Naive thymus-derived CD4-positive, alpha-beta T cell (primary cell): Measurements from ENCODE around the gene MAFG. TPM values are rescaled to one million over a fixed set of nuclear protein-coding genes. Genes with fewer than 3 reads are reported as not detected.
A peak's percentile ranks its signal among the peaks of the same experiment; 100 is the strongest.

ENCODE experiments used
- ATAC-seq: fragments of 150-1000 bp; cut with Tn5 transposase; 2 replicates; pipeline ENCODE4 v1.10.0; 2021; ENCODE audit warnings: mild to moderate bottlenecking, moderate library complexity
- CTCF ChIA-PET: fragments of 350-600 bp; sonication (Branson Sonifier 250); formaldehyde crosslinking; loops from one replicate; lab custom pipeline; 2021; ENCODE audit warnings: antibody characterized with exemption; lab: Charles Lee
- POLR2A ChIA-PET: fragments of 350-600 bp; sonication (Branson Sonifier 250); formaldehyde crosslinking; loops from one replicate; lab custom pipeline; 2021; ENCODE audit warnings: antibody characterized with exemption, inconsistent platforms; lab: Charles Lee
- DNase-seq, 9 donors: peaks; one replicate each; pipeline versions ENCODE4 v3.0.0 to v3.0.0-alpha.2; 2020 to 2022; ENCODE audit warnings: mixed read lengths in 1 of 9
- H3K27ac ChIP-seq: one replicate; pipeline ENCODE4 v1.7.0; 2013; ENCODE audit warnings: mild to moderate bottlenecking, low read depth, low read length, moderate library complexity
- H3K27me3 ChIP-seq, 2 donors: one replicate each; pipeline ENCODE4 v1.7.0; 2013; ENCODE audit warnings: low read length in 2 of 2, mild to moderate bottlenecking in 2 of 2, moderate library complexity in 2 of 2; ENCODE audit not compliant: control insufficient read depth in 2 of 2, insufficient read depth in 2 of 2
- H3K36me3 ChIP-seq, 3 experiments: 1 replicate in 2 of 3; 2 replicates in 1 of 3; pipeline ENCODE4 v1.7.0; 2013; ENCODE audit warnings: low read length in 3 of 3, mild to moderate bottlenecking in 3 of 3, moderate library complexity in 1 of 3; ENCODE audit not compliant: insufficient read depth in 3 of 3, control insufficient read depth in 2 of 3
- H3K4me1 ChIP-seq, 2 donors: one replicate each; pipeline ENCODE4 v1.7.0; 2013; ENCODE audit warnings: low read length in 2 of 2, mild to moderate bottlenecking in 2 of 2, moderate library complexity in 1 of 2; ENCODE audit not compliant: control insufficient read depth in 2 of 2, insufficient read depth in 2 of 2
- H3K4me3 ChIP-seq: 2 replicates; pipeline ENCODE4 v1.7.0; 2013; ENCODE audit warnings: mild to moderate bottlenecking, low read length
- H3K9me3 ChIP-seq, 3 experiments: 1 replicate in 2 of 3; 2 replicates in 1 of 3; pipeline ENCODE4 v1.7.0; 2013; ENCODE audit warnings: low read length in 3 of 3; ENCODE audit not compliant: control insufficient read depth in 2 of 3
- H3K27ac Mint-ChIP-seq, 9 donors: one replicate each; pipeline ENCODE4 v1.8.0; 2020 to 2022; ENCODE audit warnings: mixed read lengths in 9 of 9, mild to moderate bottlenecking in 8 of 9, moderate library complexity in 5 of 9, inconsistent platforms in 2 of 9
- H3K27me3 Mint-ChIP-seq, 5 donors: one replicate each; pipeline ENCODE4 v1.8.0; 2021 to 2022; ENCODE audit warnings: mixed read lengths in 5 of 5, mild to moderate bottlenecking in 1 of 5
- H3K36me3 Mint-ChIP-seq, 5 donors: one replicate each; pipeline ENCODE4 v1.8.0; 2020 to 2022; ENCODE audit warnings: mixed read lengths in 5 of 5, mild to moderate bottlenecking in 3 of 5, inconsistent platforms in 1 of 5
- H3K4me1 Mint-ChIP-seq, 7 donors: one replicate each; pipeline ENCODE4 v1.8.0; 2020 to 2022; ENCODE audit warnings: mixed read lengths in 7 of 7, mild to moderate bottlenecking in 3 of 7, inconsistent platforms in 1 of 7
- H3K4me3 Mint-ChIP-seq, 10 donors: one replicate each; pipeline ENCODE4 v1.8.0; 2020 to 2022; ENCODE audit warnings: mild to moderate bottlenecking in 10 of 10, mixed read lengths in 10 of 10, moderate library complexity in 6 of 10, inconsistent platforms in 2 of 10
- H3K9me3 Mint-ChIP-seq, 11 donors: one replicate each; pipeline ENCODE4 v1.8.0; 2020 to 2022; ENCODE audit warnings: mixed read lengths in 11 of 11, mild to moderate bottlenecking in 4 of 11, inconsistent platforms in 1 of 11, moderate library complexity in 1 of 11
- intact Hi-C, 2 donors: fragments of 100-400 bp; cut with micrococcal nuclease; formaldehyde crosslinking; loops; one replicate each; pipeline ENCODE4 v1.15.1; 2023
- polyA plus RNA-seq, 2 donors: library from polyadenylated mRNA; unstranded; fragments of 300-500 nt; fragmentation: Illumina TruSeq; gene quantifications; one replicate each; pipeline ENCODE4 v1.2.3, GENCODE V29; 2021
- total RNA-seq, 6 experiments: library from RNA in 5 of 6; stranded (reverse) in 5 of 6; gene quantifications; 1 replicate in 5 of 6; 2 replicates in 1 of 6; pipeline ENCODE4 v1.2.3 and lab custom pipeline; 2021 to 2026

MAFG gene
- total and polyA plus RNA-seq, 7 experiments from 2014 or later = 2.4 to 28.1 (median 16.0) TPM

DNA sequence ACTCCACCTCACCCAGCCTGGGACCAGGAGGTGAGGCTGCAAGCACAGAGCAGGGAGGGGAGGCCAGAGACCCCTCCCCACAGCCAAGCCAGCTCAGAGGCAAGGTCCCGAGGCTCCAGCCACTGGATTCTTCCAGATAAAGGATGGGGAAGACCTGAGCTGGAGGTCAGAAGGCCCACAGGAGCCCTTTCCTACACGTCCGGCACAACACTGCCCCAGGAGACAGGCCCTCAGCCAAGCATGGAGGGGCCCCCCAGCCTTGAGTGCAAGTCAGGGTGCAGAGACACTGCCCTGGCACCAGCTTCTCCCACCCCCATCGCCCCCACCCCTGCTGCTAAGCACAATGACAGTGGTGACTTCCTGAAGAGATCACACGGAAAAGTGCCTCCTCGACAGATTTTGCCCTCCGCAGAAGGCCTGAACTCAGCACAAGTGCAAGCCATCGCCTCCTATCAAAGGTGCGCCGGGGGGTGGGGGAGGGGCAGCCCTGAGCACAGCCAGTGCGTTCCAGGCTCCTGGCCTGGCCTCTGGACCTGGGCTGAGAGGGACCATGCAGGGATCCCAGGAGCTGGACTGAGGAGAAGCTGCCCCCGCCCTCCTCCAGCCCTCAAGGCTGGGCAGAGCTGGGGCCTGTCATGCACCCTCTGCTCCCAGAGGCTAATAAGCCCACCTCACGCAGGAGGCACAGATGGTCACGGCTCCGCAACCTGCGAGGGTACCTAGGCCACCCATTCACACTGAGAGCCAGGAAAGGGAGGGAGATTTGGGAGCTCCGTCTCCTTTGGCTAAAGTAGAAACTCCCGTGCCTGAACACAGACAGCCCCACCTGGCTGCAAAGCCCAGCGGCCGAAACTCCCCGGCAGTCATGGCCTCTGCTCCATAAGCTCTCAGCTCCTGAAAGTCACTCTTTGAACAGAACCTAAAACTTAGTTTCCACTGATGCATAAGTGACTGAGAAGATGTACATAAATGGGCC is 2.7 kb downstream of the MAFG start:
- no peak for ATAC-seq
- intact Hi-C loops = loop anchor here (5.0 kb wide), 4 partner anchors 33 to 1663 kb away; partner anchors contain the start of genes ARHGDIA (in 2 of the 2), ALYREF (in 1 of the 2), ANAPC11 (in 1 of the 2) and RNF213 (in 1 of the 2)
- H3K4me3 ChIP-seq = no peak overlapping the region
- peak overlapping the region; percentile 39 to 91 (median 80) for H3K4me3 Mint-ChIP-seq
- H3K27ac ChIP-seq = no peak overlapping the region
- POLR2A ChIA-PET = interaction anchor here (0.7 to 3.3 kb wide), 5 partner anchors 8 to 55 kb away, joined by 3 to 23 read pairs (median 5); no protein-coding TSS in a partner anchor
- H3K36me3 Mint-ChIP-seq = peaks cover 0 to 4% (median 0%) of the 10 kb centered on the region in 5 donors
- peaks cover 0 to 6% (median 0%) of the 10 kb centered on the region in 5 donors for H3K27me3 Mint-ChIP-seq
- H3K9me3 Mint-ChIP-seq = no peaks in the 10 kb centered on the region
- peaks cover 10 to 31% of the 10 kb centered on the region in 2 donors for H3K4me1 ChIP-seq
- H3K36me3 ChIP-seq = peaks cover 0 to 8% (median 0%) of the 10 kb centered on the region in 3 experiments
- H3K4me1 Mint-ChIP-seq = peaks cover 9 to 34% (median 23%) of the 10 kb centered on the region in 7 donors
- peak in 2 of 9 donors; percentile 26 to 27 for DNase-seq
- peaks cover 0 to 13% of the 10 kb centered on the region in 2 donors for H3K27me3 ChIP-seq
- no peaks in the 10 kb centered on the region for H3K9me3 ChIP-seq
- CTCF ChIA-PET = interaction anchor here (0.6 kb wide), 1 partner anchor 296 kb away, joined by 4 read pairs; no protein-coding TSS in a partner anchor
- H3K27ac Mint-ChIP-seq = peak overlapping the region in 8 of 9 donors; percentile 25 to 91 (median 76)

DNA sequence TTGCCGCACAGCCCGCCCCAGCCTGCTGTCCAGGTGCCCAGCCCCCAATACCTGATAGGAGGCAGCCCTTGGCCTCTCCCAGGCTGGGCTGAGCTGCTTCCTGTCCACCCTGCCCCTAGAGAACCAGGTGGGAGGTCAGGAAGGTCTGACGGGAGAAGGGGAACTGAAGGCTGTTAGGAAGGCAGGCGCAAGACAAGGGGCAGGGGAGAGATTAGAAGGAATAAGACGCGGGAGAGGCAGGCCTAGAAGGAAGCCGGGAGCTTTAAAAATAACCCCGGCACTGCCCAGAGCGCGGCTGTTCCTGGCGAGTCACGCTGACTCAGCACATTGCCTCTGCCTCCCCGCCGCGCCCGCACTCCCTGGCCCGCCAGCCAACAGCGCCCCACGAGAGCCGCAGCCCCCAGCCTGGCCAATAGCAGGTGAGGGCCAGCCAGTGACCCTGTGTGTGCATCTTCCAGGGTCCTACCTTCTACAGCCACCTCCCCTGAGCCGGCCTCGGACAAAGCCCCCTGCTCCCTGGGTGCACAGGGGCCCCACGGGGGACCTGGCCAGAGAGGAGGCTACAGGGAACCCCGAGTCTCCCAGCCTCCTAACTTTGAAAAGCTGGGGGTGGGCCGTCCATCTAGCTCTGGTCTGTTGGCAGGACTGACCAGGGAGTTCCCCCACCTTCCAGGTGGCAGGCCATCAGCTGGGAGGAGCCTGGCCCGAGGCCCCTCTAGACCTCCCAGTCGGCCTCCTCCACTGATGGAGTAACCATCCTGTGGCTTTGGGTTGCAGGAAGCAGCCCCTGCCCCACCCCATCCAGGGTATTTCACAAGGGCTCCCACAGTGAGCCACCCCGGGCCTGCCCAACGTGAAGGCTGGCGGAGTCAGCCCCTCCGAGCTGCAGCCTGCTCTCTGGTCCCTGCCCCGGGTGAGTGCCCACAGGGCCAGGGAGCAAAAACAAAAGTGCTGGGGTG is 4.0 kb downstream of the MAFG start:
- Mint-ChIP-seq H3K27me3 (no peaks in the 10 kb centered on the region), H3K27ac (peak overlapping the region in 4 of 9 donors; percentile 26 to 65 (median 46)), H3K4me1 (peaks cover 9 to 44% (median 32%) of the 10 kb centered on the region in 7 donors), H3K9me3 (no peaks in the 10 kb centered on the region), H3K36me3 (peaks cover 0 to 4% (median 0%) of the 10 kb centered on the region in 5 donors), H3K4me3 (peak overlapping the region in 5 of 10 donors; percentile 6 to 83 (median 58))
- Histone ChIP-seq H3K36me3 (peaks cover 0 to 8% (median 0%) of the 10 kb centered on the region in 3 experiments), H3K27ac (peak overlapping the region; percentile 10), H3K4me1 (peaks cover 10 to 29% of the 10 kb centered on the region in 2 donors), H3K9me3 (no peaks in the 10 kb centered on the region), H3K27me3 (peaks cover 0 to 4% of the 10 kb centered on the region in 2 donors), H3K4me3 (no peak overlapping the region)
- DNase-seq (peak in 1 of 9 donors; percentile 39), ATAC-seq (peak; percentile 31)
- ChIA-PET POLR2A (interaction anchor here (0.9 to 1.5 kb wide), 3 partner anchors 8 to 52 kb away, joined by 3 to 6 read pairs (median 5); no protein-coding TSS in a partner anchor), CTCF (no interaction called here)
- intact Hi-C loops = no loop called here

- H3K36me3 Mint-ChIP-seq = peaks cover 0 to 4% (median 0%) of the 10 kb centered on the region in 5 donors
- no peak overlapping the region for H3K4me3 ChIP-seq
- ATAC-seq (no peak), DNase-seq (no peak)
- POLR2A ChIA-PET = interaction anchor here (0.9 kb wide), 1 partner anchor 32 kb away, joined by 3 read pairs; no protein-coding TSS in a partner anchor
- H3K27ac ChIP-seq = no peak overlapping the region
- peaks cover 9 to 49% (median 39%) of the 10 kb centered on the region in 7 donors for H3K4me1 Mint-ChIP-seq
- H3K36me3 ChIP-seq = peaks cover 0 to 8% (median 0%) of the 10 kb centered on the region in 3 experiments
- H3K9me3 ChIP-seq = no peaks in the 10 kb centered on the region
- peak overlapping the region in 2 of 9 donors; percentile 76 to 80 for H3K27ac Mint-ChIP-seq
- intact Hi-C loops = no loop called here
- no peaks in the 10 kb centered on the region for H3K27me3 Mint-ChIP-seq
- H3K27me3 ChIP-seq = no peaks in the 10 kb centered on the region
- CTCF ChIA-PET = no interaction called here
- peak overlapping the region in 1 of 10 donors; percentile 35 for H3K4me3 Mint-ChIP-seq
- no peaks in the 10 kb centered on the region for H3K9me3 Mint-ChIP-seq
- H3K4me1 ChIP-seq = peaks cover 10 to 28% of the 10 kb centered on the region in 2 donors
These were observed 4.8 kb downstream of the MAFG start for GRCh38 chr17:81922566-81923301.

DNA sequence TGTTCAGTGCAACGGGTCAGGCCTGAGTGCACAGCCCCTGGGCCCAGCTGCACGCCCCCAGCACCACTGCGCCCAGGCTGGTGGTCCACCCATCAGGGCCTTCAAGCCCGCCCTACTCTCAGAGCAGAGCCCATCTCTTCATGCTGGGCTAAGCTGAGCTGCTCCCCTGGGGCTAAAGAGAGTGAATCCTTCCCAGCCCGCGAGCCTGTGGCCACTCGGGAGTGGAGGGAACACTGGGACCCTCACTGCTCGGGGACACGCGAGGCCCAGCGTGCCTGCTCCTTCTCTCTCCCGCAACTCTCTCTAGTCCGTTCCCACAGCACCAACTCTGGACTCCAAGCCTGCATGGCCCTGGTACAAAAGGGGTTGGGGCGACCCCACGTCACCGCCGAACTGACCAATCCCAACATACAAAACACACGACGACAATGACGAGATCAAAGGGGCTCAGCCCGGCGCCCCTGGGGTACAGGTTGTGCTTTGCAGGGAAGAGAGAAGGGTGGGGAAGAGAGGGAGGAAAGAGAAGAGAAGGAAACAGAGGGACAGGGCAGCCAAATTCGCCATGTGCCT is 5.5 kb downstream of the MAFG start:
- ATAC-seq = no peak
- Mint-ChIP-seq H3K27ac (no peak overlapping the region), H3K27me3 (no peaks in the 10 kb centered on the region), H3K4me1 (peaks cover 12 to 53% (median 42%) of the 10 kb centered on the region in 7 donors), H3K9me3 (peaks cover 0 to 1% (median 0%) of the 10 kb centered on the region in 11 donors), H3K4me3 (no peak overlapping the region), H3K36me3 (peaks cover 0 to 4% (median 0%) of the 10 kb centered on the region in 5 donors)
- Histone ChIP-seq H3K27me3 (no peaks in the 10 kb centered on the region), H3K27ac (no peak overlapping the region), H3K4me3 (no peak overlapping the region), H3K9me3 (no peaks in the 10 kb centered on the region), H3K36me3 (peaks cover 0 to 8% (median 0%) of the 10 kb centered on the region in 3 experiments), H3K4me1 (peaks cover 13 to 31% of the 10 kb centered on the region in 2 donors)
- CTCF ChIA-PET = no interaction called here
- intact Hi-C loops = no loop called here
- no peak for DNase-seq
- POLR2A ChIA-PET = interaction anchor here (0.9 kb wide), 1 partner anchor 32 kb away, joined by 3 read pairs; no protein-coding TSS in a partner anchor

- ATAC-seq (no peak), DNase-seq (no peak)
- no peaks in the 10 kb centered on the region for H3K9me3 ChIP-seq
- no peak overlapping the region for H3K27ac Mint-ChIP-seq
- ChIA-PET POLR2A (no interaction called here), CTCF (no interaction called here)
- no peaks in the 10 kb centered on the region for H3K27me3 ChIP-seq
- peaks cover 0 to 8% (median 0%) of the 10 kb centered on the region in 3 experiments for H3K36me3 ChIP-seq
- intact Hi-C loops = no loop called here
- H3K4me3 ChIP-seq = no peak overlapping the region
- no peak overlapping the region for H3K27ac ChIP-seq
- H3K4me3 Mint-ChIP-seq = no peak overlapping the region
- peaks cover 17 to 33% of the 10 kb centered on the region in 2 donors for H3K4me1 ChIP-seq
- peaks cover 14 to 57% (median 46%) of the 10 kb centered on the region in 7 donors for H3K4me1 Mint-ChIP-seq
- peaks cover 0 to 4% (median 0%) of the 10 kb centered on the region in 5 donors for H3K36me3 Mint-ChIP-seq
- no peaks in the 10 kb centered on the region for H3K27me3 Mint-ChIP-seq
- H3K9me3 Mint-ChIP-seq = peaks cover 0 to 2% (median 0%) of the 10 kb centered on the region in 11 donors
These were observed 6.0 kb downstream of the MAFG start for GRCh38 chr17:81921537-81921862.
